ENCODE measurements around the gene DR1. TPM values are rescaled to one million over a fixed set of nuclear protein-coding genes. Genes with fewer than 3 reads are reported as not detected.

Gene DR1
- total RNA-seq, 1 experiment from 2014 or later: 48.6 TPM

DNA sequence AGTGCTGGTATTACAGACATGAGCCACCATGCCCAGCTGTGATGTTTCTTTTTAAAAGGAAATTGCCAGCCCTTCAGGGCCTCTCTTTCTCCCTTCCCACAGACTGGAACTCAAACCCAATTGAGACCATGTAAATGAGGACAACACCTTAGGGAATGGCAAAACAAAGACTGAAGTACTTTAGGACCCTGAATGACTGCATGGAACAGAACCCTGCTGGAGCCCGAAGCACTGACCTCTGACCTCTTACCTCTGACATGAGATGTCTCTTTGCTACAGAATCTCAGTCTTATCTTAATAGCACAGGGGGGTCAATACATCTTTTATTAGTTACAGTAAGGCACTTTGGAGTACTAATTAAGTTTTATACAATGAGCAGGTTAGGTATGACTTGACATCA, 15.5 kb upstream of the DR1 start:
- ChIA-PET CTCF (no interaction called here), POLR2A (ENCODE audit: unreplicated experiment) (no interaction called here)
- BruUV-seq (replicated peaks): no TSS peak
- Histone ChIP-seq H3K4me2 (ENCODE audit: low read length) (no peak overlapping the region), H3K4me1 (ENCODE audit: insufficient read depth, low read length) (peaks cover 21% of the 10 kb centered on the region), H4K20me1 (ENCODE audit: low read length) (no peaks in the 10 kb centered on the region), H2AFZ (ENCODE audit: low read length) (no peak overlapping the region), H3K4me3 (ENCODE audit: low read length) (no peak overlapping the region), H3K27me3 (ENCODE audit: low read length) (no peaks in the 10 kb centered on the region), H3K27ac (ENCODE audit: low read length) (no peak overlapping the region), H3K9ac (ENCODE audit: low read length) (no peak overlapping the region), H3K9me3 (ENCODE audit: low read length) (no peaks in the 10 kb centered on the region), H3F3A (ENCODE audit: low read length, unreplicated experiment) (no peaks in the 10 kb centered on the region), H3K79me2 (ENCODE audit: low read length) (no peaks in the 10 kb centered on the region), H3K9me2 (replicated peaks; ENCODE audit: low read length) (no peaks in the 10 kb centered on the region), H3K36me3 (ENCODE audit: low read depth, low read length) (no peaks in the 10 kb centered on the region)
- no peak for DNase-seq
- ATAC-seq: no peak
- no peak for TF ChIP-seq EZH2phosphoT487 (IDR thresholded peaks at IDR 0.05; ENCODE audit: borderline replicate concordance, low read length)
- no peak for TF ChIP-seq EZH2 (IDR thresholded peaks at IDR 0.05; ENCODE audit: low read length, unreplicated experiment)
- TF ChIP-seq, protein P1, sequence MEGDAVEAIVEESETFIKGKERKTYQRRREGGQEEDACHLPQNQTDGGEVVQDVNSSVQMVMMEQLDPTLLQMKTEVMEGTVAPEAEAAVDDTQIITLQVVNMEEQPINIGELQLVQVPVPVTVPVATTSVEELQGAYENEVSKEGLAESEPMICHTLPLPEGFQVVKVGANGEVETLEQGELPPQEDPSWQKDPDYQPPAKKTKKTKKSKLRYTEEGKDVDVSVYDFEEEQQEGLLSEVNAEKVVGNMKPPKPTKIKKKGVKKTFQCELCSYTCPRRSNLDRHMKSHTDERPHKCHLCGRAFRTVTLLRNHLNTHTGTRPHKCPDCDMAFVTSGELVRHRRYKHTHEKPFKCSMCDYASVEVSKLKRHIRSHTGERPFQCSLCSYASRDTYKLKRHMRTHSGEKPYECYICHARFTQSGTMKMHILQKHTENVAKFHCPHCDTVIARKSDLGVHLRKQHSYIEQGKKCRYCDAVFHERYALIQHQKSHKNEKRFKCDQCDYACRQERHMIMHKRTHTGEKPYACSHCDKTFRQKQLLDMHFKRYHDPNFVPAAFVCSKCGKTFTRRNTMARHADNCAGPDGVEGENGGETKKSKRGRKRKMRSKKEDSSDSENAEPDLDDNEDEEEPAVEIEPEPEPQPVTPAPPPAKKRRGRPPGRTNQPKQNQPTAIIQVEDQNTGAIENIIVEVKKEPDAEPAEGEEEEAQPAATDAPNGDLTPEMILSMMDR (conservative IDR thresholded peaks at IDR 0.05; ENCODE audit: low read depth, low read length): no peak
- intact Hi-C loops (cut with micrococcal nuclease): no loop called here

DNA sequence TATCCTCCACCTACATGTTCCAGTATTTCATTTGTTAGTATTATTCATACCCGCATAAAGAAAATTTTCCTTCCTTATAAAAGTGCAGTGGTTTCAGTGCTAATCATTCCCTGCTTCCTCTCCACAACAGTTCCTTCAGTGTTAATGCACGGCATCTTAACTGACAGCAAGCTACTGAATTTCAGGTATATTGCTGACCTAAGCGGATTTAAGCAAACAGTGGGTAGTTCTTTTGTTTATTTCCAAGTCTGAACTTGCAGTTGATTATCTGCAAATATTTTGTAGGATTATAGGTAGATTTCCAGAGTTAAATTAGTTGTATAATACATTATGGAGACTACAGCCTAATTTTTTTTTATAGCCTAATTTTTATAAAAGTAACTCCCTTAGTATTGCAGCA, 15.1 kb upstream of the DR1 start:
- no peaks in the 10 kb centered on the region for H3F3A ChIP-seq (ENCODE audit: low read length, unreplicated experiment)
- no peaks in the 10 kb centered on the region for H3K27me3 ChIP-seq (ENCODE audit: low read length)
- no peak overlapping the region for H3K4me2 ChIP-seq (ENCODE audit: low read length)
- intact Hi-C loops (cut with micrococcal nuclease): no loop called here
- H2AFZ ChIP-seq (ENCODE audit: low read length): no peak overlapping the region
- H3K4me3 ChIP-seq (ENCODE audit: low read length): no peak overlapping the region
- H3K4me1 ChIP-seq (ENCODE audit: insufficient read depth, low read length): peaks cover 17% of the 10 kb centered on the region
- no peaks in the 10 kb centered on the region for H4K20me1 ChIP-seq (ENCODE audit: low read length)
- no peak overlapping the region for H3K27ac ChIP-seq (ENCODE audit: low read length)
- H3K79me2 ChIP-seq (ENCODE audit: low read length): no peaks in the 10 kb centered on the region
- POLR2A ChIA-PET (ENCODE audit: unreplicated experiment): no interaction called here
- BruUV-seq (replicated peaks): no TSS peak
- DNase-seq: no peak
- no peaks in the 10 kb centered on the region for H3K36me3 ChIP-seq (ENCODE audit: low read depth, low read length)
- TF ChIP-seq, protein P1 (conservative IDR thresholded peaks at IDR 0.05; ENCODE audit: low read depth, low read length): no peak
- TF ChIP-seq EZH2 (IDR thresholded peaks at IDR 0.05; ENCODE audit: low read length, unreplicated experiment): no peak
- TF ChIP-seq EZH2phosphoT487 (IDR thresholded peaks at IDR 0.05; ENCODE audit: borderline replicate concordance, low read length): no peak
- CTCF ChIA-PET: no interaction called here
- no peaks in the 10 kb centered on the region for H3K9me2 ChIP-seq (replicated peaks; ENCODE audit: low read length)
- ATAC-seq: no peak
- H3K9ac ChIP-seq (ENCODE audit: low read length): no peak overlapping the region
- no peaks in the 10 kb centered on the region for H3K9me3 ChIP-seq (ENCODE audit: low read length)

DNA sequence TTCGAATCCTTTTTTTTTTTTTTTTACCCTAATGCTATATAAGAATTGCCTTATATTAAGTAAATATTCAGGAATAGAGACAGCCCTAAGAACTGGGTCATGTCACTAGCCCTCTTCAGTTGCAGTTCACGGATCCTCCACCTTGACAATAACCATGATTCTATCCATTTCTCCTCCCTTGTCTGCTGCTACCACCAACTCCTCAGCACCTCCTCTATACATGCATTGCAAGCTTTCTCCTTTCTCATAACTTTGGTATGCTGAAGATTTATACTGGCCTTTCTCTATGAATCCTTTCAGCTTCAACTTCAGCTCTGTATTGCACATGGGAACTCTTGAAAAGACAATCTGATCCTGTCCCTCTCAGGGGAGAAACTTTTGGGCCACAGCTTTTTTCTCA, 14.3 kb upstream of the DR1 start:
- POLR2A ChIA-PET (ENCODE audit: unreplicated experiment): no interaction called here
- Histone ChIP-seq H3K9ac (ENCODE audit: low read length) (no peak overlapping the region), H3F3A (ENCODE audit: low read length, unreplicated experiment) (no peaks in the 10 kb centered on the region), H3K27me3 (ENCODE audit: low read length) (no peaks in the 10 kb centered on the region), H3K27ac (ENCODE audit: low read length) (no peak overlapping the region), H3K9me2 (replicated peaks; ENCODE audit: low read length) (no peaks in the 10 kb centered on the region), H3K36me3 (ENCODE audit: low read depth, low read length) (no peaks in the 10 kb centered on the region), H3K9me3 (ENCODE audit: low read length) (no peaks in the 10 kb centered on the region), H3K4me1 (ENCODE audit: insufficient read depth, low read length) (peaks cover 15% of the 10 kb centered on the region), H3K4me2 (ENCODE audit: low read length) (no peak overlapping the region), H3K79me2 (ENCODE audit: low read length) (no peaks in the 10 kb centered on the region), H4K20me1 (ENCODE audit: low read length) (no peaks in the 10 kb centered on the region), H3K4me3 (ENCODE audit: low read length) (no peak overlapping the region), H2AFZ (ENCODE audit: low read length) (no peak overlapping the region)
- no TSS peak for BruUV-seq (replicated peaks)
- DNase-seq (peak; percentile 17), ATAC-seq (peak; percentile 37; the same call in 1 of the 2 replicates)
- no peak for TF ChIP-seq EZH2 (IDR thresholded peaks at IDR 0.05; ENCODE audit: low read length, unreplicated experiment)
- TF ChIP-seq, protein P1 (conservative IDR thresholded peaks at IDR 0.05; ENCODE audit: low read depth, low read length): no peak
- intact Hi-C loops (cut with micrococcal nuclease): no loop called here
- CTCF ChIA-PET: no interaction called here

Data from PC-3 (cell line).